Measurements from ENCODE around the gene APC2. TPM values are rescaled to one million over a fixed set of nuclear protein-coding genes. Genes with fewer than 3 reads are reported as not detected.
A peak's percentile ranks its signal among the peaks of the same experiment; 100 is the strongest.
"Not testable (repeated sequence)": the region's sequence is repeated elsewhere in the genome, so short reads cannot be mapped to it uniquely, and the experiment has no call there.

Gene APC2
- total RNA-seq, 1 experiment from 2014 or later: 0.68 TPM

GRCh38 chr19:1418951-1419738, 30.8 kb upstream of the APC2 start:
- H3K4me1 ChIP-seq (ENCODE audit: insufficient read depth, low read length): no peaks in the 10 kb centered on the region; the same call in 1 of the 2 replicates
- no peak overlapping the region for H4K5ac ChIP-seq (ENCODE audit: insufficient read length, low read depth, low read length)
- no peak overlapping the region for H3K4ac ChIP-seq (ENCODE audit: low read depth, low read length)
- H3K14ac ChIP-seq (ENCODE audit: insufficient read depth, low read length): no peak overlapping the region
- Mint-ChIP-seq H3K9me3 (peaks cover 0 to 2% of the 10 kb centered on the region in 2 experiments; a peak in 1 of 5 replicates), H3K27ac (peak overlapping the region in 1 of 3 experiments; percentile 34; a peak in 1 of 7 replicates), H3K4me1 (peaks cover 28 to 46% of the 10 kb centered on the region in 2 experiments), H3K36me3 (ENCODE audit: insufficient read depth in 1 of 3, low read depth in 3 of 3) (peaks cover 25 to 79% (median 63%) of the 10 kb centered on the region in 3 experiments), H3K27me3 (ENCODE audit: low read depth) (no peaks in the 10 kb centered on the region), H3K4me3 (no peak overlapping the region)
- no peaks in the 10 kb centered on the region for H3K27me3 ChIP-seq (ENCODE audit: insufficient read depth, low read length)
- no peak overlapping the region for H3K9ac ChIP-seq (ENCODE audit: extremely low read depth, insufficient read length, low read length)
- H2BK15ac ChIP-seq (ENCODE audit: low read depth, low read length): no peak overlapping the region
- H3K23me2 ChIP-seq (ENCODE audit: insufficient read length, low read depth, low read length, poor library complexity, severe bottlenecking): peaks cover 6% of the 10 kb centered on the region
- no peak overlapping the region for H2BK120ac ChIP-seq (ENCODE audit: low read depth, low read length, poor library complexity, severe bottlenecking)
- WGBS (ENCODE audit: extremely low coverage, insufficient read length, low lambda C conversion rate): no CpG with 5 or more reads among the region's 21 CpGs
- no peak overlapping the region for H4K91ac ChIP-seq (ENCODE audit: insufficient read length, low read depth, low read length)
- H4K8ac ChIP-seq (replicated peaks; ENCODE audit: insufficient read length, low read depth, low read length): no peak overlapping the region
- no peaks in the 10 kb centered on the region for H3K9me3 ChIP-seq (ENCODE audit: control insufficient read depth, low read depth, low read length)
- H3T11ph ChIP-seq (ENCODE audit: low read length): no peak overlapping the region
- H3K79me1 ChIP-seq (ENCODE audit: insufficient read depth, low read depth, low read length, poor library complexity, severe bottlenecking): peaks cover 10% of the 10 kb centered on the region
- no peak overlapping the region for H3K23ac ChIP-seq (ENCODE audit: insufficient read length, low read depth, low read length)
- no peak overlapping the region for H2BK12ac ChIP-seq (ENCODE audit: insufficient read length, low read depth, low read length)
- H2AFZ ChIP-seq (ENCODE audit: low read length): no peak overlapping the region
- no peak for TF ChIP-seq CTCF (conservative IDR thresholded peaks at IDR 0.05)
- H2BK20ac ChIP-seq (ENCODE audit: low read depth, low read length, poor library complexity, severe bottlenecking): no peak overlapping the region
- H3K27ac ChIP-seq (ENCODE audit: insufficient read length, low read depth, low read length): no peak overlapping the region
- no peak overlapping the region for H3K56ac ChIP-seq (ENCODE audit: insufficient read length, low read depth, low read length)
- peaks cover 35% of the 10 kb centered on the region; the same call in 1 of the 2 replicates for H3K79me2 ChIP-seq (ENCODE audit: insufficient read depth, low read length)
- peaks cover 2% of the 10 kb centered on the region for H4K20me1 ChIP-seq (ENCODE audit: control insufficient read depth, insufficient read depth, insufficient read length)
- H2AK5ac ChIP-seq (ENCODE audit: insufficient read length, low read length): no peak overlapping the region
- no peak overlapping the region for H3K4me2 ChIP-seq (ENCODE audit: insufficient read depth, insufficient read length, low read length)
- H2BK5ac ChIP-seq (ENCODE audit: insufficient read length, low read length): no peak overlapping the region
- no peak for DNase-seq
- H3K18ac ChIP-seq (ENCODE audit: insufficient read length, low read depth, low read length): no peak overlapping the region

- not testable (repeated sequence) for H2BK5ac ChIP-seq (ENCODE audit: insufficient read length, low read length); H2AFZ ChIP-seq (ENCODE audit: low read length); H3K27me3 ChIP-seq (ENCODE audit: insufficient read depth, low read length); H3K56ac ChIP-seq (ENCODE audit: insufficient read length, low read depth, low read length); H3K9ac ChIP-seq (ENCODE audit: extremely low read depth, insufficient read length, low read length); H2AK5ac ChIP-seq (ENCODE audit: insufficient read length, low read length); H3K27me3 Mint-ChIP-seq (ENCODE audit: low read depth); H4K8ac ChIP-seq (replicated peaks; ENCODE audit: insufficient read length, low read depth, low read length); H2BK20ac ChIP-seq (ENCODE audit: low read depth, low read length, poor library complexity, severe bottlenecking); H3K23me2 ChIP-seq (ENCODE audit: insufficient read length, low read depth, low read length, poor library complexity, severe bottlenecking); H3T11ph ChIP-seq (ENCODE audit: low read length); H3K27ac Mint-ChIP-seq; H3K14ac ChIP-seq (ENCODE audit: insufficient read depth, low read length); H3K4me1 ChIP-seq (ENCODE audit: insufficient read depth, low read length); H2BK12ac ChIP-seq (ENCODE audit: insufficient read length, low read depth, low read length); H3K4ac ChIP-seq (ENCODE audit: low read depth, low read length); DNase-seq; H3K18ac ChIP-seq (ENCODE audit: insufficient read length, low read depth, low read length); H4K20me1 ChIP-seq (ENCODE audit: control insufficient read depth, insufficient read depth, insufficient read length); H3K27ac ChIP-seq (ENCODE audit: insufficient read length, low read depth, low read length); H4K91ac ChIP-seq (ENCODE audit: insufficient read length, low read depth, low read length); H4K5ac ChIP-seq (ENCODE audit: insufficient read length, low read depth, low read length); H3K4me2 ChIP-seq (ENCODE audit: insufficient read depth, insufficient read length, low read length); H3K4me3 Mint-ChIP-seq; H2BK120ac ChIP-seq (ENCODE audit: low read depth, low read length, poor library complexity, severe bottlenecking); H3K23ac ChIP-seq (ENCODE audit: insufficient read length, low read depth, low read length); H3K9me3 Mint-ChIP-seq; H2BK15ac ChIP-seq (ENCODE audit: low read depth, low read length); H3K9me3 ChIP-seq (ENCODE audit: control insufficient read depth, low read depth, low read length)
- Mint-ChIP-seq H3K36me3 (ENCODE audit: insufficient read depth in 1 of 3, low read depth in 3 of 3) (peaks cover 29 to 86% (median 72%) of the 10 kb centered on the region in 3 experiments), H3K4me1 (peaks cover 24 to 44% of the 10 kb centered on the region in 2 experiments)
- no CpG with 5 or more reads among the region's 43 CpGs for WGBS (ENCODE audit: extremely low coverage, insufficient read length, low lambda C conversion rate)
- Histone ChIP-seq H3K79me2 (ENCODE audit: insufficient read depth, low read length) (peaks cover 33% of the 10 kb centered on the region; the same call in 1 of the 2 replicates), H3K79me1 (ENCODE audit: insufficient read depth, low read depth, low read length, poor library complexity, severe bottlenecking) (peaks cover 10% of the 10 kb centered on the region)
These were observed 29.8 kb upstream of the APC2 start for GRCh38 chr19:1420085-1420484.
